HepG2 (cell line): ENCODE measurements around the gene MYCBP2. TPM values are rescaled to one million over a fixed set of nuclear protein-coding genes. Genes with fewer than 3 reads are reported as not detected.

Source experiments
- ATAC-seq: fragments of 200-7000 bp; cut with Tn5 transposase; 3 replicates; pipeline ENCODE4 v1.9.1; 2020; ENCODE audit warnings: mild to moderate bottlenecking, moderate library complexity
- BruUV-seq: library from RNA; stranded (reverse); fragments of 400-500 nt; replicated peaks from 2 replicates; lab custom pipeline; 2021; lab: Mats Ljungman, UMichigan
- CTCF ChIA-PET: fragments of 300-600 bp; formaldehyde crosslinking; extraction: SDS; loops from one replicate; lab custom pipeline; 2021; ENCODE audit warnings: low total read pairs, inconsistent platforms, low intra/inter-chr PET ratio; lab: Yijun Ruan, JAX
- POLR2A ChIA-PET: fragments of 350-600 bp; sonication (Branson Sonifier 250); formaldehyde crosslinking; loops from one replicate; lab custom pipeline; 2020; ENCODE audit warnings: antibody characterized with exemption, inconsistent platforms; lab: Yijun Ruan, JAX
- DNase-seq: peaks from one replicate; pipeline ENCODE4 v3.0.0-alpha.2; 2015; ENCODE audit warnings: low spot score
- FAIRE-seq: peaks from 3 replicates; lab custom pipeline; 2011; peaks lifted over from hg19 to GRCh38; lab: Jason Lieb, UNC
- H2AFZ ChIP-seq: one replicate; pipeline ENCODE4 v1.6.1; 2011; ENCODE audit warnings: low read length, inconsistent platforms
- H3K27ac ChIP-seq: fragments of 300-600 bp; 3 replicates; pipeline ENCODE4 v1.8.0; 2011; ENCODE audit warnings: mixed run types, mild to moderate bottlenecking, mixed read lengths, low read length, inconsistent platforms; ENCODE audit not compliant: insufficient read depth; ENCODE audit errors: extremely low read length
- H3K27me3 ChIP-seq, 2 experiments: fragments of 200-600 bp in 1 of 2; 2 replicates in 1 of 2; 3 replicates in 1 of 2; pipeline versions ENCODE4 v1.6.0 to v1.8.0; 2011; ENCODE audit warnings: low read length in 2 of 2, mild to moderate bottlenecking in 2 of 2, moderate library complexity in 2 of 2, inconsistent platforms in 1 of 2; ENCODE audit not compliant: insufficient read depth in 2 of 2, control insufficient read depth in 1 of 2
- H3K36me3 ChIP-seq, 2 experiments: fragments of 200-600 bp in 1 of 2; replicated peaks in 1 of 2; 2 replicates in 1 of 2; 3 replicates in 1 of 2; pipeline versions ENCODE4 v1.5.1 to v1.8.0; 2011; ENCODE audit warnings: low read length in 2 of 2, inconsistent platforms in 1 of 2; ENCODE audit not compliant: insufficient read depth in 2 of 2, control insufficient read depth in 1 of 2
- H3K4me1 ChIP-seq: 2 replicates; pipeline ENCODE4 v1.5.1; 2012; ENCODE audit warnings: low read length, inconsistent platforms; ENCODE audit not compliant: insufficient read depth
- H3K4me2 ChIP-seq: 2 replicates; pipeline ENCODE4 v1.6.0; 2011; ENCODE audit warnings: low read depth, low read length, inconsistent platforms
- H3K4me3 ChIP-seq, 3 experiments: fragments of 200-600 bp in 1 of 3; sonication (generic), shearing (Covaris generic) in 1 of 3; replicated peaks in 1 of 3; 2 replicates each; pipeline ENCODE4 v1.5.1; 2011 to 2016; ENCODE audit warnings: low read length in 3 of 3, inconsistent platforms in 2 of 3, low read depth in 2 of 3, mild to moderate bottlenecking in 2 of 3, control low read depth in 1 of 3, mixed read lengths in 1 of 3; ENCODE audit not compliant: insufficient read depth in 1 of 3
- H3K79me2 ChIP-seq: one replicate; pipeline ENCODE4 v1.6.1; 2011; ENCODE audit warnings: low read length, inconsistent platforms; ENCODE audit not compliant: insufficient read depth
- H3K9ac ChIP-seq: 2 replicates; pipeline ENCODE4 v1.6.0; 2011; ENCODE audit warnings: mild to moderate bottlenecking, low read depth, low read length, inconsistent platforms; ENCODE audit not compliant: insufficient read depth
- H3K9me3 ChIP-seq: 2 replicates; pipeline ENCODE4 v1.5.1; 2012; ENCODE audit warnings: mild to moderate bottlenecking, low read length
- H4K20me1 ChIP-seq: 2 replicates; pipeline ENCODE4 v1.6.0; 2011; ENCODE audit warnings: inconsistent platforms, mild to moderate bottlenecking, low read length, moderate library complexity; ENCODE audit not compliant: insufficient read depth
- CREM ChIP-seq, 2 experiments: sonication (generic) in 1 of 2; formaldehyde crosslinking in 1 of 2; IDR thresholded peaks; 2 replicates each; pipeline versions ENCODE4 v1.4.0 to v1.6.1; 2016 to 2020; ENCODE audit warnings: antibody characterized with exemption in 1 of 2, mild to moderate bottlenecking in 1 of 2, missing genetic modification reagents in 1 of 2
- HBP1 ChIP-seq: IDR thresholded peaks from 2 replicates; pipeline ENCODE4 v1.6.1; 2016; ENCODE audit warnings: low read depth, control low read depth
- ISL2 ChIP-seq: sonication (generic); formaldehyde crosslinking; IDR thresholded peaks from 2 replicates; pipeline ENCODE4 v1.5.0; 2020; ENCODE audit warnings: missing genetic modification reagents
- KLF11 ChIP-seq: IDR thresholded peaks from 2 replicates; pipeline ENCODE4 v1.6.1; 2016; ENCODE audit warnings: missing compliant biosample characterization
- NFKBIZ ChIP-seq: IDR thresholded peaks from 2 replicates; pipeline ENCODE4 v1.6.1; 2018; ENCODE audit warnings: missing genetic modification reagents, missing compliant biosample characterization
- SIN3A ChIP-seq: IDR thresholded peaks from 2 replicates; pipeline ENCODE4 v1.6.1; 2011; ENCODE audit warnings: low read depth, mild to moderate bottlenecking, control low read depth, low read length, borderline replicate concordance
- SYNCRIP ChIP-seq: fragments of 200-400 bp; formaldehyde crosslinking; IDR thresholded peaks from 2 replicates; pipeline ENCODE4 v1.6.1; 2018; ENCODE audit warnings: mild to moderate bottlenecking, low read depth, low read length; ENCODE audit not compliant: insufficient read depth
- TOPORS ChIP-seq: sonication (generic); formaldehyde crosslinking; IDR thresholded peaks from 2 replicates; pipeline ENCODE4 v1.8.0; 2023; ENCODE audit warnings: mild to moderate bottlenecking, missing genetic modification reagents
- ZNF350 ChIP-seq: sonication (generic); formaldehyde crosslinking; IDR thresholded peaks from 2 replicates; pipeline ENCODE4 v1.4.0; 2020; ENCODE audit warnings: mild to moderate bottlenecking, low read depth, missing genetic modification reagents, borderline replicate concordance
- ZNF569 ChIP-seq: sonication (generic); formaldehyde crosslinking; IDR thresholded peaks from 2 replicates; pipeline ENCODE4 v1.5.0; 2020; ENCODE audit warnings: mild to moderate bottlenecking, missing genetic modification reagents, moderate library complexity, borderline replicate concordance
- ZNF619 ChIP-seq: sonication (generic); formaldehyde crosslinking; IDR thresholded peaks from 2 replicates; pipeline ENCODE4 v1.4.0; 2020; ENCODE audit warnings: mild to moderate bottlenecking, missing genetic modification reagents
- ZNF720 ChIP-seq: sonication (generic); formaldehyde crosslinking; IDR thresholded peaks from 2 replicates; pipeline ENCODE4 v1.4.0; 2020; ENCODE audit warnings: missing genetic modification reagents
- ZNF788 ChIP-seq: sonication (generic); formaldehyde crosslinking; IDR thresholded peaks from 2 replicates; pipeline ENCODE4 v1.5.0; 2020; ENCODE audit warnings: mild to moderate bottlenecking, missing genetic modification reagents, borderline replicate concordance
- ZNF83 ChIP-seq: sonication (generic); formaldehyde crosslinking; IDR thresholded peaks from 2 replicates; pipeline ENCODE4 v1.4.0; 2020; ENCODE audit warnings: missing genetic modification reagents, mild to moderate bottlenecking, borderline replicate concordance
- WGBS: methylation state at CpG from one replicate; pipeline ENCODE4 v1.1.6; 2017; ENCODE audit warnings: low lambda C conversion rate; 5-methylcytosine and 5-hydroxymethylcytosine counted together
- in situ Hi-C: cut with HindIII; loops from 2 replicates; pipeline ENCODE4 v1.10.0; 2017; ENCODE audit warnings: low pct_unique_long_range_greater_than_20kb; ENCODE audit not compliant: extremely low pct_ligation_motif_present
- intact Hi-C: fragments of 100-400 bp; cut with micrococcal nuclease; formaldehyde crosslinking; loops from one replicate; pipeline ENCODE4 v1.10.0; 2022; ENCODE audit not compliant: unreplicated experiment
- polyA plus RNA-seq, 8 experiments: library from polyadenylated mRNA; depleted of rRNA in 3 of 8; stranded (reverse) in 7 of 8; unstranded in 1 of 8; fragments of >200 nt; fragmentation: Illumina TruSeq in 4 of 8; extraction: Trizol in 4 of 8; gene quantifications; 2 replicates each; pipeline versions ENCODE4 v1.2.1 to v1.2.3, GENCODE V29; 2011 to 2016; ENCODE audit warnings: low read depth in 4 of 8, missing spikeins in 1 of 8, mixed read lengths in 1 of 8; ENCODE audit not compliant: insufficient read depth in 1 of 8
- total RNA-seq, 5 experiments: library from RNA; depleted of rRNA; stranded (reverse); fragments of >200 nt; fragmentation: Illumina TruSeq; extraction: Trizol; gene quantifications; 2 replicates each; pipeline ENCODE4 v1.2.3, GENCODE V29; 2016; ENCODE audit warnings: low read depth in 1 of 5
- TF ChIP-seq, protein P1 (sequence below): sonication (generic); IDR thresholded peaks from 2 replicates; pipeline ENCODE4 v1.6.1; 2016; ENCODE audit warnings: low read depth, borderline replicate concordance

Gene MYCBP2
- total and polyA plus RNA-seq, 2 of the 13 experiments (the other 11 are each of a cell fraction or from before 2014, with no cell fraction given) = 16.3 to 35.3 TPM

DNA sequence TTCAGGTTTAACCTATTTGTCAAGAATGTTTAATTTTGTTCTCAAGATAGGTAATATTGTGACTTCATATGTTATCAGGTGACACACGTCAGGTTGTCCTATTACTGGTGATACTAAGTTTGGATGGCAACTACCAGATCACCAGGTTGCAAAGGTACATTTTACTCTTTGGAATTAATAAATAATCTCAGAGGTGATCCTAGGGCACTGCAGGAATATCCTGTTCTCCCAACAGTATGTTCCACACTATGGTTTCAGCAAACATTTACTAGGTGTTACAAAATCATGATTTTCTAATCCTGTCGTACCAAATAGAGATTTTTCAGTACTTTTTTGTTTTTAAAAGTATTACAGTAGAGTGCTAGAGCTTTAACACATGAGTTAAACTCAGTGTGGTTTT, 29.3 kb upstream of the MYCBP2 start:
- ATAC-seq (no peak), DNase-seq (no peak), FAIRE-seq (no peak)
- H4K20me1 ChIP-seq = no peaks in the 10 kb centered on the region
- ChIA-PET POLR2A (no interaction called here), CTCF (no interaction called here)
- H3K4me2 ChIP-seq = no peak overlapping the region
- H3K79me2 ChIP-seq = no peaks in the 10 kb centered on the region
- H3K4me1 ChIP-seq = no peaks in the 10 kb centered on the region
- no peak overlapping the region for H2AFZ ChIP-seq
- BruUV-seq = no TSS peak
- intact Hi-C loops = no loop called here
- WGBS = 22% methylated on average over 2 of the region's 2 CpGs
- in situ Hi-C loops = no loop called here
- TF ChIP-seq ZNF788 (CRISPR knock-in tag) = no peak
- TF ChIP-seq ZNF350 (CRISPR knock-in tag) = no peak
- TF ChIP-seq ZNF720 = no peak
- no peak for TF ChIP-seq ZNF83 (CRISPR knock-in tag)
- no peak for TF ChIP-seq SYNCRIP
- H3K9ac ChIP-seq = no peak overlapping the region
- no peaks in the 10 kb centered on the region for H3K36me3 ChIP-seq
- H3K27me3 ChIP-seq = no peaks in the 10 kb centered on the region; a peak in 1 of 5 replicates
- H3K9me3 ChIP-seq = no peaks in the 10 kb centered on the region
- H3K27ac ChIP-seq = no peak overlapping the region
- no peak overlapping the region for H3K4me3 ChIP-seq

GRCh38 chr13:77353995-77354394, 27.1 kb upstream of the MYCBP2 start:
- ChIA-PET POLR2A (no interaction called here), CTCF (no interaction called here)
- Histone ChIP-seq H3K27ac (no peak overlapping the region), H4K20me1 (no peaks in the 10 kb centered on the region), H2AFZ (no peak overlapping the region), H3K36me3 (no peaks in the 10 kb centered on the region), H3K9me3 (no peaks in the 10 kb centered on the region), H3K4me2 (no peak overlapping the region), H3K4me1 (no peaks in the 10 kb centered on the region), H3K4me3 (no peak overlapping the region), H3K79me2 (no peaks in the 10 kb centered on the region), H3K9ac (no peak overlapping the region), H3K27me3 (no peaks in the 10 kb centered on the region)
- no peak for FAIRE-seq
- in situ Hi-C loops (no loop called here), intact Hi-C loops (no loop called here)
- no peak for ATAC-seq
- no peak for TF ChIP-seq NFKBIZ (CRISPR knock-in tag)
- TF ChIP-seq, protein P1, sequence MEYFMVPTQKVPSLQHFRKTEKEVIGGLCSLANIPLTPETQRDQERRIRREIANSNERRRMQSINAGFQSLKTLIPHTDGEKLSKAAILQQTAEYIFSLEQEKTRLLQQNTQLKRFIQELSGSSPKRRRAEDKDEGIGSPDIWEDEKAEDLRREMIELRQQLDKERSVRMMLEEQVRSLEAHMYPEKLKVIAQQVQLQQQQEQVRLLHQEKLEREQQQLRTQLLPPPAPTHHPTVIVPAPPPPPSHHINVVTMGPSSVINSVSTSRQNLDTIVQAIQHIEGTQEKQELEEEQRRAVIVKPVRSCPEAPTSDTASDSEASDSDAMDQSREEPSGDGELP = no peak
- no peak for TF ChIP-seq HBP1 (CRISPR knock-in tag)
- TF ChIP-seq KLF11 = no peak
- TF ChIP-seq CREM (IDR thresholded peaks at IDR 0.05) = no peak
- no peak for TF ChIP-seq CREM (CRISPR knock-in tag; IDR thresholded peaks at IDR 0.05)
- no peak for TF ChIP-seq ZNF619 (CRISPR knock-in tag)
- TF ChIP-seq SIN3A = no peak
- TF ChIP-seq ISL2 (CRISPR knock-in tag) = no peak
- TF ChIP-seq TOPORS (CRISPR knock-in tag) = no peak
- no peak for TF ChIP-seq ZNF569 (CRISPR knock-in tag)
- no TSS peak for BruUV-seq
- WGBS = 8% methylated on average over 2 of the region's 2 CpGs
- DNase-seq = no peak
